OCI-LY7 (cell line): ENCODE data around the gene INTS11. TPM values are rescaled to one million over a fixed set of nuclear protein-coding genes. Genes with fewer than 3 reads are reported as not detected.
"Not testable (repeated sequence)": the region's sequence is repeated elsewhere in the genome, so short reads cannot be mapped to it uniquely, and the experiment has no call there.

ENCODE experiments used
- BruUV-seq: library from RNA; stranded (reverse); fragments of 400-500 nt; replicated peaks from 2 replicates; lab custom pipeline; 2021; lab: Mats Ljungman, UMichigan
- CTCF ChIA-PET: fragments of 300-600 bp; sonication (Branson Sonifier 250); formaldehyde crosslinking; loops from one replicate; lab custom pipeline; 2022; ENCODE audit warnings: antibody characterized with exemption; ENCODE audit not compliant: unreplicated experiment; lab: Charles Lee
- POLR2A ChIA-PET: fragments of 300-600 bp; sonication (Branson Sonifier 250); formaldehyde crosslinking; loops from one replicate; lab custom pipeline; 2022; ENCODE audit warnings: antibody characterized with exemption; lab: Charles Lee
- DNase-seq: peaks from one replicate; pipeline ENCODE4 v3.0.0-alpha.2; 2015; ENCODE audit warnings: low spot score
- H2AFZ ChIP-seq: fragments of 200-600 bp; sonication (generic), shearing (Covaris generic); 2 replicates; pipeline ENCODE4 v1.6.1; 2014; ENCODE audit warnings: mild to moderate bottlenecking, antibody characterized with exemption, low read length, moderate library complexity
- H3K27ac ChIP-seq: fragments of 200-600 bp; sonication (generic); 2 replicates; pipeline ENCODE4 v1.5.1; 2014; ENCODE audit warnings: mixed run types, low read depth, mild to moderate bottlenecking, moderate library complexity, low read length, inconsistent platforms; ENCODE audit not compliant: poor library complexity, severe bottlenecking
- H3K36me3 ChIP-seq: fragments of 200-600 bp; sonication (generic); 2 replicates; pipeline ENCODE4 v1.6.1; 2014; ENCODE audit warnings: mild to moderate bottlenecking, antibody characterized with exemption, low read length, moderate library complexity, mixed read lengths; ENCODE audit not compliant: insufficient read depth
- H3K4me1 ChIP-seq: fragments of 200-600 bp; sonication (generic); 2 replicates; pipeline ENCODE4 v1.5.1; 2014; ENCODE audit warnings: mild to moderate bottlenecking, low read length; ENCODE audit not compliant: insufficient read depth, poor library complexity, severe bottlenecking
- H3K4me2 ChIP-seq: fragments of 200-600 bp; sonication (generic); 2 replicates; pipeline ENCODE4 v1.6.1; 2014; ENCODE audit warnings: mild to moderate bottlenecking, low read length
- H3K4me3 ChIP-seq: fragments of 200-600 bp; sonication (generic); 2 replicates; pipeline ENCODE4 v1.5.1; 2014; ENCODE audit warnings: mild to moderate bottlenecking, low read depth, low read length; ENCODE audit not compliant: poor library complexity, severe bottlenecking
- H3K79me2 ChIP-seq: fragments of 200-600 bp; sonication (generic); 2 replicates; pipeline ENCODE4 v1.6.1; 2016; ENCODE audit warnings: low read depth, mild to moderate bottlenecking, low read length, moderate library complexity, mixed read lengths; ENCODE audit not compliant: insufficient read depth
- H3K9me2 ChIP-seq: fragments of 200-600 bp; sonication (generic); 2 replicates; pipeline ENCODE4 v1.6.1; 2016; ENCODE audit warnings: mild to moderate bottlenecking, low read length, mixed read lengths; ENCODE audit not compliant: insufficient read depth
- H3K9me3 ChIP-seq: fragments of 200-600 bp; sonication (generic); 2 replicates; pipeline ENCODE4 v1.6.1; 2014; ENCODE audit warnings: mild to moderate bottlenecking, mixed run types, low read length, mixed read lengths
- H4K20me1 ChIP-seq: fragments of 200-600 bp; sonication (generic); 2 replicates; pipeline ENCODE4 v1.6.1; 2014; ENCODE audit warnings: mild to moderate bottlenecking, antibody characterized with exemption, low read length, moderate library complexity, mixed read lengths; ENCODE audit not compliant: insufficient read depth
- EZH2phosphoT487 ChIP-seq: fragments of 200-600 bp; sonication (generic); IDR thresholded peaks from 2 replicates; pipeline ENCODE4 v1.6.1; 2018; ENCODE audit warnings: low read depth, borderline replicate concordance, mild to moderate bottlenecking, mixed run types, antibody characterized with exemption, low read length, moderate library complexity, mixed read lengths
- intact Hi-C: fragments of 100-400 bp; cut with micrococcal nuclease; formaldehyde crosslinking; loops from one replicate; pipeline ENCODE4 v1.10.0; 2022; ENCODE audit not compliant: unreplicated experiment
- total RNA-seq, 2 experiments: library from RNA; depleted of rRNA in 1 of 2; stranded (reverse); fragments of >200 nt in 1 of 2; shearing (Covaris generic) in 1 of 2; gene quantifications; 2 replicates each; pipeline ENCODE4 v1.2.3, GENCODE V29; 2014 to 2022
- TF ChIP-seq, protein P1 (sequence below): fragments of 200-600 bp; sonication (generic); conservative IDR thresholded peaks from 2 replicates; pipeline ENCODE4 v1.5.1; 2014; ENCODE audit warnings: mild to moderate bottlenecking, antibody characterized with exemption, low read length, moderate library complexity, mixed read lengths

The INTS11 gene
- total RNA-seq, 2 experiments from 2014 or later, result 142 to 146 TPM

DNA sequence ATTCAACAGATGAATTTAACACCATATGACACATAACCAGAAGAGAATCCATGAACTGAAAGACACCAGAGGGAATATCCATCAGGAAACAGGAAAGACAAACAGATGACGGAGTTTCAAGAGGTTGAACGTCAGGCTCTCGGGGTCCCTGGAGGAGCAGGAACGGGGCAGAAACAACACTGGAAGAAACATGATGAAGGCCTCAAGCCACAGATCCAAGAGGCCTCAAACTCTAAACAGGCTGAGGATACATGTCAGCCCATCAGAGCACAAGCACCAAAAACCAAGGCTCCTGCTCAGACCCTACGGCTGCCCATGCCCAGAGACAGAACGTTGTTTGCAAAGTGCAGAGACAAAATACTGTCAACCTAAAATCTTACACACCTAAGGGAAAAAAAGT, 7.0 kb downstream of the INTS11 start:
- no peaks in the 10 kb centered on the region for H3K4me1 ChIP-seq
- no peaks in the 10 kb centered on the region for H3K9me3 ChIP-seq
- TSS peak; percentile 81 for BruUV-seq
- no peak overlapping the region for H2AFZ ChIP-seq
- H4K20me1 ChIP-seq, result no peaks in the 10 kb centered on the region; the same call in 1 of the 2 replicates
- no peak overlapping the region for H3K4me3 ChIP-seq
- DNase-seq, result no peak
- H3K9me2 ChIP-seq, result no peaks in the 10 kb centered on the region
- TF ChIP-seq EZH2phosphoT487, result no peak
- TF ChIP-seq, protein P1, sequence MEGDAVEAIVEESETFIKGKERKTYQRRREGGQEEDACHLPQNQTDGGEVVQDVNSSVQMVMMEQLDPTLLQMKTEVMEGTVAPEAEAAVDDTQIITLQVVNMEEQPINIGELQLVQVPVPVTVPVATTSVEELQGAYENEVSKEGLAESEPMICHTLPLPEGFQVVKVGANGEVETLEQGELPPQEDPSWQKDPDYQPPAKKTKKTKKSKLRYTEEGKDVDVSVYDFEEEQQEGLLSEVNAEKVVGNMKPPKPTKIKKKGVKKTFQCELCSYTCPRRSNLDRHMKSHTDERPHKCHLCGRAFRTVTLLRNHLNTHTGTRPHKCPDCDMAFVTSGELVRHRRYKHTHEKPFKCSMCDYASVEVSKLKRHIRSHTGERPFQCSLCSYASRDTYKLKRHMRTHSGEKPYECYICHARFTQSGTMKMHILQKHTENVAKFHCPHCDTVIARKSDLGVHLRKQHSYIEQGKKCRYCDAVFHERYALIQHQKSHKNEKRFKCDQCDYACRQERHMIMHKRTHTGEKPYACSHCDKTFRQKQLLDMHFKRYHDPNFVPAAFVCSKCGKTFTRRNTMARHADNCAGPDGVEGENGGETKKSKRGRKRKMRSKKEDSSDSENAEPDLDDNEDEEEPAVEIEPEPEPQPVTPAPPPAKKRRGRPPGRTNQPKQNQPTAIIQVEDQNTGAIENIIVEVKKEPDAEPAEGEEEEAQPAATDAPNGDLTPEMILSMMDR, result no peak
- H3K36me3 ChIP-seq, result peaks cover 92% of the 10 kb centered on the region
- ChIA-PET POLR2A (no interaction called here), CTCF (no interaction called here)
- H3K4me2 ChIP-seq, result no peak overlapping the region
- no peak overlapping the region for H3K27ac ChIP-seq
- intact Hi-C loops, result no loop called here
- peaks cover 19% of the 10 kb centered on the region; the same call in 1 of the 2 replicates for H3K79me2 ChIP-seq

DNA sequence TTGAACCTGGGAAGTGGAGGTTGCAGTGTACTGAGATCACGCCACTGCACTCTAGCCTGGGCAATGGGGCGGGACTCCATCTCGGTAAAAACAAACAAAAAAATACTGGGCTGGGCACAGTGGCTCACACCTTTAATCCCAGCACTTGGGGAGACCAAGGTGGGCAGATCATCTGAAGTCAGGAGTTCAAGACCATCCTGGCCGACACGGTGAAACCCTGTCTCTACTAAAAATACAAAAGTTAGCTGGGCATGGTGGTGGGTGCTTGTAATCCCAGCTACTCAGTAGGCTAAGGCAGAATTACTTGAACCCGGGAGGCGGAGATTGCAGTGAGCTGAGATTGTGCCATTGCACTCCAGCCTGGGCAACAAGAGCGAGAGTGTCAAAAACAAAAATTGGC, 8.3 kb downstream of the INTS11 start:
- H3K4me2 ChIP-seq, H3K27ac ChIP-seq, H4K20me1 ChIP-seq, H3K9me2 ChIP-seq, CTCF ChIA-PET, H3K9me3 ChIP-seq, BruUV-seq, H3K4me3 ChIP-seq, H2AFZ ChIP-seq, DNase-seq, H3K79me2 ChIP-seq, intact Hi-C loops, H3K4me1 ChIP-seq: not testable (repeated sequence)
- peaks cover 92% of the 10 kb centered on the region for H3K36me3 ChIP-seq
- POLR2A ChIA-PET, result interaction anchor here (0.5 kb wide), 1 partner anchor 299 kb away, joined by 3 read pairs; no protein-coding TSS in a partner anchor

DNA sequence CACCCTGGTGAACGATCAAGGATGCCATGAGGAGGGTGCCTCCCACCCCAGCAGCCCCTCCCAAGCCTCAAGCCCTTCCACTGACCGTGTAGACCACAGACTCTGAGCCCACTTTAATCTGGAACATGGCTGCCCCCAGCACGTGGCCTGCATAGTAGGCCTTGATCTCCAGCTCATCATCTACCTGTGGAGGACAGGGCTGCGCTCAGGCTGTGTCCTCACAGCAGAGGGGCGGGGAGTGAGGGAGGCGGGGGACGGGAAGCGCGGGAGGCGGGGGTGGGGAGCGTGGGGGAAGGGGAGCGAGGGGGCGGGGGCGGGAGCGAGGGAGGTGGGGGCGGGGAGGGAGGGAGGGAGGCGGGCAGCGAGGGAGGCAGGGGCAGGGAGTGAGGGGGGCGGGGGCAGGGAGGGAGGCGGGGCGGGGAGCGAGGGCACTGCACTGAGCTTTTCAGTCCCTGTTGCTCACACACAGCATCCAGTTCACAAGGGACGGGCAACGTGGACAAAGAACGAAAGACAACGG, 9.0 kb downstream of the INTS11 start:
- no peak overlapping the region for H3K4me3 ChIP-seq
- intact Hi-C loops, result no loop called here
- no peaks in the 10 kb centered on the region for H3K9me3 ChIP-seq
- H3K79me2 ChIP-seq, result peaks cover 3% of the 10 kb centered on the region; the same call in 1 of the 2 replicates
- ChIA-PET CTCF (no interaction called here), POLR2A (no interaction called here)
- H3K9me2 ChIP-seq, result no peaks in the 10 kb centered on the region
- BruUV-seq, result no TSS peak
- H3K4me2 ChIP-seq, result no peak overlapping the region
- H3K36me3 ChIP-seq, result peaks cover 92% of the 10 kb centered on the region
- no peaks in the 10 kb centered on the region for H3K4me1 ChIP-seq
- H4K20me1 ChIP-seq, result no peaks in the 10 kb centered on the region; the same call in 1 of the 2 replicates
- DNase-seq, result no peak
- no peak for TF ChIP-seq EZH2phosphoT487
- TF ChIP-seq, protein P1, result no peak
- no peak overlapping the region for H2AFZ ChIP-seq
- H3K27ac ChIP-seq, result no peak overlapping the region
